Dermis blood vessel endothelial cell (primary cell): ENCODE data around the gene STAG1. TPM values are rescaled to one million over a fixed set of nuclear protein-coding genes. Genes with fewer than 3 reads are reported as not detected.
"Not testable (repeated sequence)": the region's sequence is repeated elsewhere in the genome, so short reads cannot be mapped to it uniquely, and the experiment has no call there.

Source experiments
- DNase-seq: peaks from one replicate; pipeline ENCODE4 v3.0.0; 2010
- total RNA-seq: library from RNA; depleted of rRNA; stranded (reverse); fragments of >200 nt; gene quantifications from 2 replicates; pipeline ENCODE4 v1.2.3, GENCODE V29; 2014

STAG1 gene
- 45.8 and 47.2 TPM in 2 replicates for total RNA-seq

GRCh38 chr3:136752172-136752421 lies at the start of gene STAG1:
Gene STAG1 (minus strand): TSS chr3:136752378. CDS start chr3:136630898, 121,480 bp downstream.
- DNase-seq = no peak

DNA sequence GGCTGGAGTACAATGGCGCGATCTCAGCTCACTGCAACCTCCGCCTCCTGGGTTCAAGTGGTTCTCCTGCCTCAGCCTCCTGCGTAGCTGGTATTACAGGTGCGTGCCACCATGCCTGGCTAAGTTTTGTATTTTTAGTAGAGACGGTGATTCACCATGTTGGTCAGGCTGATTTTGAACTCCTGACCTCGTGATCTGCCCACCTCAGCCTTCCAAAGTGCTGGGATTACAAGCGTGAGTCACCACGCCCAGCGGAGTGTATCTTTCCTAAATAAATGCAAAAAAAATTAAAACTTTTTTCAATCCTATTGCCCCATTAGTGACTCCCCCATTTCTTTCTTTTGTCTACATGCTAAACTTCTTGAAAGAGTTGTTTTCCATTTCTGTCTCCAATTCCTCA lies 49.0 kb upstream of the STAG1 start:
- DNase-seq = not testable (repeated sequence)

GRCh38 chr3:136792556-136793330 lies 40.6 kb upstream of the STAG1 start:
- DNase-seq = no peak

DNA sequence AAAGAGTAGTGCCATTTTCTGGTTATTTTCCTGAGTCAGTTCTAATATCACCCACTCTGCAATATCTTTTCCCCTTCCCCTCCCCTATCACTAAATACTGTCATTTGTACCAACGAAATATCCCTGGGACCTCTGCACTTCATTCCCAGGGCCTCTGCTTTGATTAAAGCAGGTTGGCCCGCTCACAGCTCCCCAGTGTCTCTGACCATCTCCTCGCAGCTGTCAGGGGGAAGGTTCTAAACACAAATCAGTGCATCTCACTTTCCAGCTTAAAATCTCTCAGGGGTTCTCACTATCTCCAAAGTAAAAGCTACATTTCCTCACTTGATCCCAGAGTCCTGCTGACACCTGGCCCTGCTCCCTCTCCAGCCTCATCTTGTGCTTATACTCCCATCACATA lies 38.6 kb upstream of the STAG1 start:
- DNase-seq = no peak

GRCh38 chr3:136789976-136790375 lies 37.8 kb upstream of the STAG1 start:
- no peak for DNase-seq

GRCh38 chr3:136788154-136788553 lies 36.0 kb upstream of the STAG1 start:
- no peak for DNase-seq

- no peak for DNase-seq
These were observed 35.2 kb upstream of the STAG1 start for GRCh38 chr3:136787349-136787748.

GRCh38 chr3:136783708-136784191 lies 31.6 kb upstream of the STAG1 start:
- DNase-seq = no peak

- no peak for DNase-seq
These were observed 28.6 kb upstream of the STAG1 start for GRCh38 chr3:136780741-136781140.

GRCh38 chr3:136778865-136779264 lies 26.7 kb upstream of the STAG1 start:
- DNase-seq = no peak

DNA sequence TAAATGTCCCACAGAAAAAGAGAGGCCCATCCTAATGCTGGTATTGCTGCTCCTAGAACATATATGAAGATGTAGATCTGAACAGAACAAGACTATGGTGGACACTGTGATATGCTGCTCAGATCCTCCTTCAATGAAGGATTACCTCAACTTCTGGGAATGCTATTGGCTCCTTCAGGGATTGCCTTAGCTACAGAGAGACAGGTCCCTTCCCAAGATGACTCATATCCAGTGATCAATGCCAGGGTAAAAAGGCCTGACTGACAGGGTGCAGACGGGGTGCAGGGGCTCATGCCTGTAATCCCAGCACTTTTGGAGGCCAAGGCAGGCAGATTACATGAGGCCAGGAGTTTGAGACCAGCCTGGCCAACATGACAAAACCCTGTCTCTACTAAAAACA lies 20.5 kb upstream of the STAG1 start:
- peak; percentile 19 for DNase-seq

DNA sequence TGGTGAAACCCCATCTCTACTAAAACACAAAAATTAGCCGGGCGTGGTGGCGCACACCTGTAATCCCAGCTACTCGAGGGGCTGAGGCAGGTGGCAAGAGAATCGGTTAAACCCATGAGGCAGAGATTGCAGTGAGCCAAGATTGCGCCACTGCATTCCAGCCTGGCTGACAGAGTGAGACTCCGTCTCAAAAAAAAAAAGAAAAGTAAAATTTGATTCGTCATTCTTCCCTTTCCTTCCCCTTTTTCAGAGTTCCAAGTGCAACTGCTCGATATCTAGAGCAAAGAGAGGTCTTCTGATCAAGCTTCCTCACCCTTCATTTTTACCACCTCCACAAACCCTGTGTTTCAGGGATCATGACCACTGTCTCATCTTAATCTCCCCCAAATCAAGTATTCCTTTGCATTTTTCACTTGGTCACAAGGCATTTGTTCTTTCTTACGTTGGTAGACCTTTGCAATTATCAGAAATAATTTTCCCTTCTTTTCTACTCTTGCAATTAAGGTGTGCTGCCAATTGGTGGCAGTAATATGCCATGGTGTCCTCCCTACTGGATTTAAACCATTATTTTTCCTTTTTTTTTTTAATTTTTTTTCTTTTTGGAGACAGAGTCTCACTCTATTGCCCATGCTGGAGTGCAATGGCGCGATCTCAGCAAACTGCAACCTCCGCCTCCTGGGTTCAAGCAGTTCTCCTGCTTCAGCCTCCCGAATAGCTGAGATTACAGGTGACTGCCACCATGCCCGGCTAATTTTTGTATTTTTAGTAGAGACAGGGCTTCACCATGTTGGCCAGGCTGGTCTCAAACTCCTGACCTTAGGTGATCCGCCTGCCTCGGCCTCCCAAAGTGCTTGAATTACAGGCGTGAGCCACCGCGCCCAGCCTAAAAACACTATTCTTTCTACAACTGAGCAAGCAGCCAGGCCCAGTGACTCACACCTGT lies 6.3 kb upstream of the STAG1 start:
- peak; percentile 53 for DNase-seq

DNA sequence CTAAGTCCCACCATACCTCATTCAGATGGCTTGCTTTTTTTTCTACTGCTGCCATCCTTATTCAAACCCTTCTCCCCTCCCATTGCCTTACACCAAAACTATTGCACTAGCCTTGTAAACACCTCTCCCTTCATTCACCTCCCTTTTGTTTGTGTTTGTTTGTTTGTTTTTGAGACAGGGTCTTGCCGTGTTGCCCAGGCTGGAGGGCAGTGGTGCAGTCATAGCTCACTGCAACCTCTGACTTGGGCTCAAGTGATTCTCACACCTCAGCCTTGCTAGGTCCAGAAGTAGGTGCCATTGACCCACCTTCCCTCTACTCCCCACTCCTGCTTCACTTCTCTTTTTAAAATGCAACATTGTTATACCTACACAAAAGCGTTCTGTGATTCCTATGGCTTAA lies 3.0 kb upstream of the STAG1 start:
- no peak for DNase-seq

DNA sequence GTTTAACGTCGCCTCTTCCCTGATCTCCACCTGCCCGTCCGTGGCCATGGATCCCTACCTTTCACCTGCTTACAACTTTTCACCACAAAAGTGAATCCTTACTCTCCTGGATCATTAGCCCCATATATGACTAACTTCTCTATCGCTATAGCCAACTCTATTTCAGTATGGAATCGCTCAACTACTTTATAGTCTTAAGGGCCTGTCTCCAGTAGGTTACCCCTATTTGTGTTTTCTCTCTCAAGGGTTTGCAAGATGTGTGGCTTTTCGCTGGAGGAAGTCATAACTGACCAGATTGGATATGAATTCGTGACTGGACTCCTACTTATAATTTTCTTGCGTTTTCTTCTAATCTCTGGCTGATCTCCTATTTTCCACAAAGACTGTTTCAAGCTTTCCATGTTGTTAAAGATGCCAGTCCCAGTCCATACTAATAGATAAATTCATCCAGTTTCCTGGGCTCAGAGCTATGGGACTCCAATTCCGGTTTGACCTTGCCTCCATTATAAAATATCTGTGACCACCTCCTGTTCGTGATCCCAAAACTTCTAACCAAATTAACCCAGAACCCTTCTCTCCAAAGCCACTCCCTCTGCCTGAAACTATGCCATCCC lies 1.3 kb upstream of the STAG1 start:
- DNase-seq = peak; percentile 22

DNA sequence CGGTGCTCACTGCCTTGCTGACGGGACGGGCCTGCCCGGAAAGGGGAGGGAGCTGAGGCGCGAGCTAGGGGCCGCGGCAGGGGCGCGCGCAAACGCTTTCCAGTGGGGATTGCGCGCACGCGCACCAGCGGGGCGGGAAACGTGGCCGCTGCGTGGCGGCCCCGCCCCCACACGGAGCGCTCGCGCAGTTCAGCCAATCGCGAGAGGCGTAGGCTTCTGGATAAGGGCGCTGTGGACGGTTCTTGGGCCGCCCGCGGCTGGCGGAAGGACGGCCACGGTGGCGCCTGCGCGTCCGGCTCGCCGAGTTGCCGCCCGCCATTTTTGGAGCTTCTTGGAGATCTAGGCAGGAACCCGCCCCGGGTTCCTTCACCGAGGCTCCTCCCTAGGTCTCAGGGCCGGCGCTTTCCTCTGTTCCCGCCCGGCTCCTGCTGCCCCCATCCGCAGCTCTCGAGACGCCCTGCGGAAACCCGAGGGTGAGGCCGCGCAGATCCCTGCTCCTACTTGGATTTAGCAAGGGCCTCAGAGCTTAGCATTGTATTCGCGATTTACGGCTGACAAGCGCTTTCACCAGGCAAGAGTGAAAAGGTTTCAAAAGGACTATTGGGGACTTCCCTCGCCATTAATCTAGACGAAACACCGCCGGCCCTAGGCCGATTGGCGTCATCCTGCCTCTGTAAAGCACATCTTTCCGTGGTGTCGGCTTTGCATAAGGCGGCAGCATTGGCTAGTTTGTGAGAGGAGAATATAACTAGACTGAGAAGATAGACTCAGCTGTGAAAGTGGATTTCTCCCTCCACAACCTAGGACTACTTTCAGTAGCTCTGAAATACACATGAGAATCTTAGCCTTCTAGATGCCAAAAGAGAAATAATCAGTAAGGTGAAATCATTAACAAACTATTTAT lies 496 bp upstream of the STAG1 start:
- DNase-seq = peak; percentile 99

DNA sequence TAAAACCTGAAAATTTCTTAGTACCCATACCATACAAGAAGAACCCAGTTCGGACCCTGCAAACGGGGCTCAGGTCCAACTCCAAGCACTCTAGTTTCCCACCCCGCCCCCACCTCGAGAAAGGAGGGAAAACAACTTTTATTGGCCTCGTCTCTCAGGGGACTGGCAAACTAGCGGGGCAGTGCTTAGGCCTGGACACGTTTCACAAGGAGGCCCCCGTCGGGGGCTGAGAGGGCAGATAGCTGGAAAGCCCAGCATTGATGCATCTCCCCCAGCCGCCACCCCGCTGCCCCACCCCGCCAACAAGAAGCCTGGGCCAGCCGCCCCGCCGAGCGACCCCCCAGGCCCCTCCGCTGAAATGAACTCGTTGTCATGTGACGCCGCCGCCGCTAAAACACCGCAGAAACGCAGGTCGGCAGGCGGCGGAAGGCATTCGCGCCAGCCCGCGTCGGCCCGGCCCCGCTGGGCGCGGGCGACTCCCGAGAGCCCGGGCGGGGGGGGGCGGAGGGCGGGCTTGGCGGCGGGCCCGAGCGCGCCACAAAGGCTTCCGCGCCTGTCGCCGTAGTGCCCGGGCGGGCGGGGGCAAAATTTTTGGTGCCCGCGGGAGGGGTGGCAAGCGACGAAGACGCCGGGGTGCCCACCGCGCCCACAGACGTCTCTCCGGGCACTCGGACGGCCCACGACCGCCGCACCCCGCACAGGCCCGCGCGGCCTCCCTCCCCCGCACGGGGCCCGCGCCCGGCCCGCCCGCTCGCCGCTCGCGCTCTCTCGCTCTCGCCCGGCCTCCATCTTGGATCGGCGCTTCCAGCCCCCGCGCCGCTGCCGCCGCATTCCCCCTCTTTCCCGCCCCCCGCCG lies 634 bp downstream of the STAG1 start:
- DNase-seq = peak; percentile 74

GRCh38 chr3:136750897-136751315 lies 1.3 kb downstream of the STAG1 start:
- DNase-seq = peak; percentile 27

GRCh38 chr3:136750209-136750896 lies 1.8 kb downstream of the STAG1 start:
- peak; percentile 20 for DNase-seq

DNA sequence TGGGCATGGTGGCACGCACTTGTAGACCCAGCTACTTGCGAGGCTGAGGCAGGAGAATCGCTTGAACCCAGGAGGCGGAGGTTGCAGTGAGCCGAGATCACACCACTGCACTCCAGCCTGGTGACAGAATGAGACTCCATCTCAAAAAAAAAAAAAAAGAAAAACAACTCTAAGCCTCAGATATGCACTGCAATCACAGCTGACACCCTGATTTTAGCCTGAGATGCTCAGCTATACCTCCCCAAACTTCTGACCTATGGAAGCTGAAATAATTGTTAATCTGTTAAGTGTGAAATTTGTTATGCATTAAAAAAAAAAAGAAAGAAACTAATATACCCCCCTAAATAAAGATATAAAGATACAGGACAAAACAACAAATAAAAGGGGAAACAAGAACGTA lies 2.6 kb downstream of the STAG1 start:
- not testable (repeated sequence) for DNase-seq

DNA sequence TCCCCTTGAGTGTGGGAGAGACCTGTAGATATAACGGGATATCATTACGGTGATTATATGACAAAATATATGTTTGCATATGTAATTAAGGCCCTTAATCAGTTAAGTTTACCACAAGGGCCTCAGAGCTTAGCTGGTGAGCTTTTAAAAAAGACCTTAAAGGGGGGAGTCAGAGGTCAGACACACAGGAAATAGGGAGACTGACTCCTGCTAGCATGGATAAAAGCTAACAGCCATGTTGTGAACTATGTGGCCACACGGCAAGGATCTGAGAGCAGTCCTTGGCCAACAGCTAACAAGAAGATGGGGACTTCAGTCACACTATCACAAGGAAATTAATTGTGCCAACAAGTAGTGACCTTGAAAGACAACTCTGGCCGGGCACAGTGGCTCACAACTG lies 3.1 kb downstream of the STAG1 start:
- no peak for DNase-seq

DNA sequence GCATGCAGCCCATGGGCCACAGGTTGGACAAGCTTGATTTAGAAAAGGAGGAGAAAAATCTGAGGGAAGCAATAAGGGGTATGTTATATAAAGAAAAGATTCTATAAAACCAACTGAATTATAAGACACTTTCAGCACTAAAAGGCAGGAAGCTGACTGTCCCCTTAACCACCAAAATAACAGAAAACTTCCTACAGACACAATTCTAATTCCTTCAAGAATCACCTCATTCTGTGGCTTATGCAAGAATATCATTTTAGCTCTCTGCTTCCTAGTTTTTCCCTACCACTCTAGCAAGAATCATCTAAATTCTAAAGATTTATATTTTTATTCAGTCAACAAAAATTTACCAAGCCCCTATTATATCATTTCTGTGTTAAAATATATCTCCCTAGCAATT lies 6.3 kb downstream of the STAG1 start:
- peak; percentile 19 for DNase-seq
